HepG2 (cell line): Measurements from ENCODE around the gene ZCCHC3. TPM values are rescaled to one million over a fixed set of nuclear protein-coding genes. Genes with fewer than 3 reads are reported as not detected.
A peak's percentile ranks its signal among the peaks of the same experiment; 100 is the strongest.

ENCODE experiments used
- ADNP ChIP-seq: sonication (generic); formaldehyde crosslinking; IDR thresholded peaks from 2 replicates; pipeline ENCODE4 v1.4.0; 2020; ENCODE audit warnings: missing genetic modification reagents
- ARID5B ChIP-seq: IDR thresholded peaks from 2 replicates; pipeline ENCODE4 v1.4.0; 2020; ENCODE audit warnings: mild to moderate bottlenecking, missing genetic modification reagents
- ARNT2 ChIP-seq: sonication (generic); formaldehyde crosslinking; IDR thresholded peaks from 2 replicates; pipeline ENCODE4 v1.8.0; 2022; ENCODE audit warnings: mild to moderate bottlenecking, low read depth, missing genetic modification reagents, moderate library complexity
- CEBPG ChIP-seq: IDR thresholded peaks from 2 replicates; pipeline ENCODE4 v1.6.1; 2016
- DMTF1 ChIP-seq: sonication (generic); formaldehyde crosslinking; IDR thresholded peaks from 2 replicates; pipeline ENCODE4 v1.4.0; 2020; ENCODE audit warnings: mild to moderate bottlenecking, missing genetic modification reagents
- DRAP1 ChIP-seq: IDR thresholded peaks from 2 replicates; pipeline ENCODE4 v1.6.1; 2016; ENCODE audit warnings: missing genetic modification reagents, missing compliant biosample characterization
- ETV5 ChIP-seq: IDR thresholded peaks from 2 replicates; pipeline ENCODE4 v1.6.1; 2018; ENCODE audit warnings: missing biosample characterization, missing genetic modification reagents, inconsistent platforms, borderline replicate concordance
- HOXA3 ChIP-seq: sonication (generic); formaldehyde crosslinking; IDR thresholded peaks from 2 replicates; pipeline ENCODE4 v1.5.0; 2020; ENCODE audit warnings: missing genetic modification reagents
- KDM1A ChIP-seq: IDR thresholded peaks from 2 replicates; pipeline ENCODE4 v1.6.1; 2016; ENCODE audit warnings: missing compliant biosample characterization
- KLF16 ChIP-seq, 2 experiments: sonication (generic) in 1 of 2; formaldehyde crosslinking in 1 of 2; IDR thresholded peaks; 2 replicates each; pipeline versions ENCODE4 v1.6.1 to v1.8.0; 2016 to 2023; ENCODE audit warnings: missing genetic modification reagents in 2 of 2, missing compliant biosample characterization in 1 of 2
- MBD4 ChIP-seq: IDR thresholded peaks from 2 replicates; pipeline ENCODE4 v1.6.1; 2012; ENCODE audit warnings: low read length, inconsistent platforms, borderline replicate concordance
- MEIS2 ChIP-seq: sonication (generic); formaldehyde crosslinking; IDR thresholded peaks from 2 replicates; pipeline ENCODE4 v1.9.0; 2021; ENCODE audit warnings: mild to moderate bottlenecking, missing genetic modification reagents
- MIER3 ChIP-seq: IDR thresholded peaks from 2 replicates; pipeline ENCODE4 v1.6.1; 2016; ENCODE audit warnings: missing compliant biosample characterization, borderline replicate concordance
- MLLT10 ChIP-seq: sonication (generic); formaldehyde crosslinking; IDR thresholded peaks from 2 replicates; pipeline ENCODE4 v1.4.0; 2020; ENCODE audit warnings: missing genetic modification reagents
- NFIB ChIP-seq: sonication (generic); formaldehyde crosslinking; IDR thresholded peaks from 2 replicates; pipeline ENCODE4 v1.9.0; 2021; ENCODE audit warnings: missing genetic modification reagents, mild to moderate bottlenecking, borderline replicate concordance
- PHF5A ChIP-seq: IDR thresholded peaks from one replicate; pipeline ENCODE4 v1.6.1; 2018; ENCODE audit warnings: low read depth, missing genetic modification reagents; ENCODE audit not compliant: unreplicated experiment
- REXO4 ChIP-seq: sonication (generic); formaldehyde crosslinking; IDR thresholded peaks from 2 replicates; pipeline ENCODE4 v1.8.0; 2022; ENCODE audit warnings: missing genetic modification reagents, mild to moderate bottlenecking, borderline replicate concordance
- RFXANK ChIP-seq: IDR thresholded peaks from 2 replicates; pipeline ENCODE4 v1.6.1; 2016
- SIX4 ChIP-seq: sonication (generic); formaldehyde crosslinking; IDR thresholded peaks from 2 replicates; pipeline ENCODE4 v1.4.0; 2020; ENCODE audit warnings: missing genetic modification reagents
- SYNCRIP ChIP-seq: fragments of 200-400 bp; formaldehyde crosslinking; IDR thresholded peaks from 2 replicates; pipeline ENCODE4 v1.6.1; 2018; ENCODE audit warnings: mild to moderate bottlenecking, low read depth, low read length; ENCODE audit not compliant: insufficient read depth
- ZNF264 ChIP-seq: sonication (generic); formaldehyde crosslinking; IDR thresholded peaks from 2 replicates; pipeline ENCODE4 v1.4.0; 2020; ENCODE audit warnings: missing genetic modification reagents
- ZNF543 ChIP-seq: sonication (generic); formaldehyde crosslinking; IDR thresholded peaks from 2 replicates; pipeline ENCODE4 v1.4.0; 2020; ENCODE audit warnings: mild to moderate bottlenecking, missing genetic modification reagents
- ZNF737 ChIP-seq: sonication (generic); formaldehyde crosslinking; IDR thresholded peaks from 2 replicates; pipeline ENCODE4 v1.5.0; 2020; ENCODE audit warnings: missing genetic modification reagents, mild to moderate bottlenecking, borderline replicate concordance
- ZSCAN9 ChIP-seq: IDR thresholded peaks from 2 replicates; pipeline ENCODE4 v1.6.1; 2016; ENCODE audit warnings: borderline replicate concordance
- polyA plus RNA-seq, 8 experiments: library from polyadenylated mRNA; depleted of rRNA in 3 of 8; stranded (reverse) in 7 of 8; unstranded in 1 of 8; fragments of >200 nt; fragmentation: Illumina TruSeq in 4 of 8; extraction: Trizol in 4 of 8; gene quantifications; 2 replicates each; pipeline versions ENCODE4 v1.2.1 to v1.2.3, GENCODE V29; 2011 to 2016; ENCODE audit warnings: low read depth in 4 of 8, missing spikeins in 1 of 8, mixed read lengths in 1 of 8; ENCODE audit not compliant: insufficient read depth in 1 of 8
- total RNA-seq, 5 experiments: library from RNA; depleted of rRNA; stranded (reverse); fragments of >200 nt; fragmentation: Illumina TruSeq; extraction: Trizol; gene quantifications; 2 replicates each; pipeline ENCODE4 v1.2.3, GENCODE V29; 2016; ENCODE audit warnings: low read depth in 1 of 5

ZCCHC3 gene
- total and polyA plus RNA-seq, 2 of the 13 experiments (the other 11 are each of a cell fraction or from before 2014, with no cell fraction given): 46.6 to 63.0 TPM

- TF ChIP-seq DMTF1: no peak
- TF ChIP-seq NFIB: no peak
- TF ChIP-seq KDM1A: no peak
- peak; percentile 88 for TF ChIP-seq MEIS2 (CRISPR knock-in tag)
- peak; percentile 99 for TF ChIP-seq RFXANK (CRISPR knock-in tag)
- no peak for TF ChIP-seq MIER3 (CRISPR knock-in tag)
- TF ChIP-seq ZNF543 (CRISPR knock-in tag): peak; percentile 11; the same call in 1 of the 2 replicates
- no peak for TF ChIP-seq SYNCRIP
- TF ChIP-seq MBD4: no peak
- TF ChIP-seq PHF5A (CRISPR knock-in tag): no peak
- TF ChIP-seq ARID5B: peak; percentile 40; the same call in 1 of the 2 replicates
- no peak for TF ChIP-seq ADNP (CRISPR knock-in tag)
- TF ChIP-seq MLLT10 (CRISPR knock-in tag): no peak
- TF ChIP-seq ARNT2 (CRISPR knock-in tag): peak; percentile 70; the same call in 1 of the 2 replicates
- TF ChIP-seq ZSCAN9 (CRISPR knock-in tag): no peak
- TF ChIP-seq CEBPG (CRISPR knock-in tag): 0 out of 2 replicates have a peak, but pooled peaks have one; percentile 2
- TF ChIP-seq ZNF737 (CRISPR knock-in tag): no peak
- TF ChIP-seq KLF16 (CRISPR knock-in tag; IDR thresholded peaks at IDR 0.05): peak in 1 of 2 experiments; percentile 82; a peak in 2 of 4 replicates
- peak; percentile 79 for TF ChIP-seq HOXA3 (CRISPR knock-in tag)
- no peak; the same call in 1 of the 2 replicates for TF ChIP-seq SIX4
- no peak for TF ChIP-seq ETV5
- TF ChIP-seq ZNF264: peak; percentile 19; the same call in 1 of the 2 replicates
- peak; percentile 92 for TF ChIP-seq DRAP1 (CRISPR knock-in tag)
- TF ChIP-seq REXO4: no peak
Measured at GRCh38 chr20:325045-325888, 27.9 kb downstream of the ZCCHC3 start, which contains the start of gene SOX12 (continued).
